GM19035 (cell line): ENCODE data around the gene ANKRD39.
"Not testable (repeated sequence)": the region's sequence is repeated elsewhere in the genome, so short reads cannot be mapped to it uniquely, and the experiment has no call there.

Source experiments
- ATAC-seq: cut with Tn5 transposase; IDR thresholded peaks from one replicate; pipeline ENCODE4 v1.9.1; 2021; ENCODE audit not compliant: unreplicated experiment

Gene ANKRD39

DNA sequence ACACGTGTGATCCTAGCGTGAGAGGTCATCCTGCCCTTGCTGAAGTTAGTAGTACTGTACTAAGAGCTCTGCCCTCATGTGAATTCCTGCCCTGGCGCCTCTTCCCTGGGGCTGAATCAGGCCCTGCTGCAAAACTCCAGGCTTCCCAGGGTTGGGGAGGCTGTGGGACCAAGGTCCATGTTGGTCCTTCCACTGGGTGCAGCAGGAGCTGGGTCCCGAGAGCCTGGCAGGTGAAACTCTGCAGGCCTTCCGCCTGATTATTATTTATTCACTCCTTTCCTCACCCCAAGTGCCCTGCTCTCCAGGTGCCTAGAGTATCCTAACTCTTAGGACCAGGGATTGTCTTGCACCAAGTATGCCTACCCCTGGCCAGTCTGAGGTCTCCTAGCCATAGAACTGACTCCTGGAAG, 47.0 kb downstream of the ANKRD39 start:
- ATAC-seq, result no peak

DNA sequence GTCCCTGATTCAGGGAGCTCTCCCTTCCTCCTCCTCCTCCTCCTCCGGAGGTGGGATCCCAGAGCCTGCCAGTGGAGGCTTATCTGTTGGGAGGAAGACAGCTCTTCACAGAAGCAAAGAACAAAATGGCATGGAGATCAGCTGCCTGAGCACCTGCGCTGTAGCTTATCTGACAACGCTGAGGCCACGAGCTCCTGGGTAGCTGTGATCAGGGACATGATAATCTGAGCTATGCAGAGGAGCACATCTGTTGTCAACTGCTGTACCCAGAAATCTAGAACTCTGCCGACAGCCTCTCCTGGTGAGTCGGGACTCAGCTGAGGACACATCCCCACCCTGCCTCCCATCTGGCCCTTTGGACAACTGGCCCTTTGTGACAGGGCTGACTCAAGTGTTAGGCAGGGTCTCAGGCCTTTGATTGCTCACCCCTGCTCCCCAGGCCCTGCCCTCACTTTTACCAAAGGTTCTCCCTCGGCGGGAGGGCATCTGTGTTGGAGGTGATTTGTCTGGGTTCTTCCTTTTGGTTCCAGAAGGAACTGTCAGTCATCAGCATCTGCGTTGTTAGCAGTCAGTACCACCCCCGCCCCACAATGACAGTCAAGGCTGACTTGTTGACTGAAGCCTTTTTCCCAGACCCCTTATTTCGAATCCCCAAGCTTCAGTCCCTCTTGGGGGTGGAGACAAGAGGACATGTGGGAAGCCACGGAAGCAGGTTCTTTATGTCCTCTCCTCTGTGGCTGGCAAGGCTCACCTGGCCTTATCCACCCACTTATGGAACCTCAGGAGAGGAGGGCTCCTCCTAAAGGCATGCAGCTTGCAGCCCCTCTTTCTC, 47.6 kb downstream of the ANKRD39 start:
- no peak for ATAC-seq

DNA sequence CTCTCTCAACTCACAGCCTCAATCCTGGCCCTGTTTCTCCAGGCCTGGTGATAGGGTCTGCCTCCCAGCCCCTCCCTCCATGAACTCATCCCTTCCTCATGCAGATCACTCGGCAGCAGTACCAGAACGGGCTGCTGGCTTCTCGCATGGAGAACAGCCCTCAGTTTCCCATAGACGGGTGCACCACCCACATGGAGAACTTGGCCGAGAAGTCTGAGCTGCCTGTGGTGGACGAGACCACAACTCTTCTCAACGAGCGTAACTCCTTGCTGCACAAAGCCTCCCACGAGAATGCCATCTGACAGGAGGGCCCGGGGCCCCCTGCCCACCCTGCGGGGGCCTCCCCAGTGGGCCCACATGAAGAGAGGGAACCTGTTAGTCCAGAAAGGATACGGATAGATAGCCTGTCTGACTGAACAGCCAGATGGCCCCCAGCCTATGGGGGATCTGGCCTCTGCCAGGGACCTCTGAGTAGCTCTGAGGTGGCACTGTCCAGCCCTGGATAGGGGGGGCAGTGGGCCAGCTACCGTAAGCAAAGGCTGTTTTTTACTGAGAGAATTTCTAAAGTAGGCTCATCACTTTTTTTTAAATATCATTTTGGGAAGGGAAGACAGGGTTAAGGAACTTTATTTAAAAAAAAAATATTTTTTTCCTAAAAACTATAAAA, 48.5 kb downstream of the ANKRD39 start:
- ATAC-seq, result no peak

- no peak for ATAC-seq
Observed at GRCh38 chr2:96808176-96808837, 49.5 kb downstream of the ANKRD39 start.

GRCh38 chr2:96807127-96807471, 50.7 kb downstream of the ANKRD39 start:
- ATAC-seq, result no peak

DNA sequence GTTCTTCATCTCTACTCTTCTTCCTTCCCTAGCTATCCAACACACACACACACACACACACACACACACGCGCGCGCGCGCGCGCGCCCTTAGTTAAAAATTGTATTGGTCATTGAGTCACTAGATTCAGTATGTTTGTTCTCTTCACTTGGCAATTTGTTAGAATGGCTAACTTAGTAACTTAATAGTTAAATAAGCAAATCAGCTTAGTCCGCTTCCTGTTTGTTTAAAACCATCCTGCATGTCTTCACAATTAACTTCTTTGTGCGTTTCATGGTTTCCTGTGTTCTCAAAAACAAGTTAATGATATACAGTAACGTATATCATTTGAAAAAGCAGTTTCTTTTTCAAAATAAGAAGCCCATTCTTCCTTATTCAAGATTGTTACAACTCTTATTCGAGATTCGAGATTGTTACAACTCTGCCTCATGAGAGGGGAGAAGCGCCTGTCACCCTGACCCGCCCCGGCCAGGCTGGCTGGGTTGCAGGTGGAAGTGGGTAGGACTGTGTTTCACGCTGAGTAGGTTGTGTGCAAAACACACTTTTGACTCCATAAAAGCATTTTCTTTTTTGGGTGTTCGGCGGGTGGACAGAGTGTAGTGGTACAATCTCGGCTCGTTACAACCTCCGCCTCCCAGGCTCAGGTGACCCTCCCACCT, 51.2 kb downstream of the ANKRD39 start:
- no peak for ATAC-seq

DNA sequence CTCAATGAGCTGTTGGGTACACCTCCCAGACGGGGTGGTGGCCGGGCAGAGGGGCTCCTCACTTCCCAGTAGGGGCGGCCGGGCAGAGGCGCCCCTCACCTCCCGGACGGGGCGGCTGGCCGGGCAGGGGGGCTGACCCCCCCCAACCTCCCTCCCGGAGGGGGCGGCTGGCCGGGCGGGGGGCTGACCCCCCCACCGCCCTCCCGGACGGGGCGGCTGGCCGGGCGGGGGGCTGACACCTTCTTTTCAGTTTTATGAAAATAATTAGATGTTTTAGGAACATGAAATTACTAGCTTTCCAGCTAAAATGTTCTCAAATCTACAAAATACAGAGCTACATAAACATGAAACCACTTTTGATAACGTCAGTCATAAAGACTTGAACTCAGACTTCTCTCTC, 51.9 kb downstream of the ANKRD39 start:
- not testable (repeated sequence) for ATAC-seq

DNA sequence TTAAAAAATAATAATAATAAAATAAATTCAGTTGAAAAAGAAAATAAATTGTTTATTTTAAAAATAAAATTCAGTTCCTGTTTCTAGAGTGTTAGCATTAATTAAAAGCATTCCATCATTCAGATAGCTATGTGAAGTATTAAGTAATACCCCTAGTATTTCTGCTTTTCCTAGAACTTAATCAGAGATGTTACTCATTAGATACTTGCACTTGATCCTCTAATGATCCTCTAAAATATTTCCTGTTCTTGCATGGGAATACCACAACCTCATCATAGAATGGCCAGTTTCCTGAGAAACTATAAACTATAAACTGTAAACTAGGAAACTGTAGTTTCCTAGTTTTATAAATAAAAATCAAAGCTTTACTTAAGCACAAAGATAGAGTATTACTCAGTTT, 52.8 kb downstream of the ANKRD39 start:
- no peak for ATAC-seq

GRCh38 chr2:96802721-96803120, 55.1 kb downstream of the ANKRD39 start:
- no peak for ATAC-seq

DNA sequence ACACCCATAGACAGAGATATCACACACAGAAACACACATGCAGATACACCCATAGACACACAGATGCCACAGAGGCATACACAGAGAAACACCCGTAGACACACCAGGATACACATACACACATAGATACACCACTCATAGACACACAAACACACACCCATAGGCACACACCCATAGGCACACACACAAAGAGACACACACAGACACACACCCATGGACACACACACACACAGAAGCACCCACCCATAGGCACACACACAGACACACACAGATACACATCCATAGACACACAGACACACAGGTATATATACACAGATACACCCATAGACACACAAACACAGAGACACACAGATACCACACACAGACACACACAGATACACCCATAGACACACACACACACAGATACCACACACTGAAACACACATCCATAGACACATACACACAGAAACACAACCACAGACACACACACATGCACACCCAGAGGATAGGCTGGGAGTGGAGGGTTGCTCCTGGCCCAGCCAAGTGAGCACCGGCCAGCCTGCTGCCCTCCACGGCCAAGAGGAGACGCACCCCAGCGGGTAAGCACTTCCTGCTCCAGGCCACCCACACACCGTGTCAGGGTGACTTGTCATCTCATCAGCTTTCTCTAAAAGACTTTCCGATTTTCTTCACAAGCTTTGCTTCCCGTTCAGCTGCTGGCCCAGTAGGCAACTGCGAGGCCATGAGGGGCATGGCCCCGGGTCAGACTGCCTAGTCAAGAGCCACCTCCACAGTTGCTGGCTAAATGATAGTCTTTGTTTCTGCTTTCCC, 55.8 kb downstream of the ANKRD39 start:
- ATAC-seq, result no peak

DNA sequence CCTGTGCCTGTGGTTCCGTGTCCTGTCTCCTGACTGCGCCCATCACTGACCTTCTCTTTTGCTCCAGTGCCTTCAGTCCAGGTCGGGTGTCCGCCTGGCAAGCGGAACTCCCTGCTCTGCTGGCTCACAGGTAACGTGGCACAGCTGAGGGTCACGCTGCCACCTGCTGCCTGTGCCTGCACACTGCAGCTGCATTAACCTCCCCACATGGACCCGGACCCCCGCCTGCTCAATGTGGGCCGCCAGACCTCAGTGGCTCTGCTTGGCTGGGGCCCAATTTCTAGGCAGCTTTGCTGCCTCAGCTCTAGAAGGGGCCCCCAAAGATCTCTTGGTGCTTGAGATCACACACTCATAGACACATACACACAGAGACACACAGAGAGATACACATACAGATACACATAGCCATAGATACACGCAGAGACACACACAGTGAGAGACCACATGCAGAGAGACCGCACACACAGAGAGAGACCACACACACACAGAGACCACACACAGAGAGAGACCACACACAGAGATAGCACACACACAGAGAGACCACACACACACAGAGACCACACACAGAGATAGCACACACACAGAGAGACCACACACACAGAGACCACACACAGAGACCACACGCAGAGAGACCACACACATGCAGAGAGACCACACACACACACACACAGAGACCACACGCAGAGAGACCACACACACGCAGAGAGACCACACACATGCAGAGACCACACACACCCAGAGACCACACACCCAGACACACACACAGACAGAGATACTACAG, 56.6 kb downstream of the ANKRD39 start:
- ATAC-seq, result peak; percentile 66

DNA sequence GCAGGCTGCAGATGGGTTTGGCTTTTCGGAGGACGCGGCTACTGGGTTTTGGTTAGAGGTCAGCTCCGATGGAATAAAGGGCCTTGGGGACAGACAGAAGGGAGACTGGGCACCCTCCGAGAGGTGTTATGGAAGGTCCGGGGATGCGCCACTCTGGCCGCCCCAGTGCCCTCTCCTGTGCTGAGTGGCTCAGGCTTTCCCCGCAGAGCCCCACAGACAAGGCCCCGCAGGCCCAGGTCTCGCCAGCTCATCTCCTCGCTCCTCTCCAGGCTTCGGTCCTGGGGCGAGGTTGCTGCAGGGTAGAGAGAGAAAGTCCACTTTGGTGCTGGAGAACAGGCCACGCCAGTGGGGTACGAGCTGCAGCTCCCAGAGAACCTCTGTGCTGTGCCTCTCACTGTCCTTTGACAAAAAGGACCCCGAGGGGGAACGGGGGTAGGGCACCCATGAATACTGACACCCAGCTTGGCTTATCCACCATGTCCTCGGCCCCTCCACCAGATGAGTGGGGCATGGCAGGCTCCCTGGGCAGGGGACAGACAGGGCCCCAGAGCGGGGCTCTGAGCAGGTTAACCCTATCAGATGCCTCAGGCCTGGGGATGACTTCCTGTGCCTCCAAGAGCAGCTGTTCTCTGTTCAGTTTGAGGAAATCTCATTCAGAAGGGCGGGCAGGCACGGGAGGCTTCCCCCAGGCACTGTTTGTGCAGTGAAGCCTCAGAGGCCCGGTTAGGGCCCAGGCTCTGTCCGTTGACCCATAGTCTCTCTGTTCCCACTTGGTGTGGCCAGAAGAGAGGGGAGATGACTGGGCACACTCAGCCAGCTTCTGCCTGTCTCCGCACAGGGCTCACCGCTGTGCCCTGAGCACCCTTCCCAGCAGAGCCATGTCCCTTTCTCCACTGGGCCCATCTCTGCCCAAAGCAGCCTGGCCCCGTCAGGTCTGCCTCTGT, 57.5 kb downstream of the ANKRD39 start:
- peak; percentile 9 for ATAC-seq

DNA sequence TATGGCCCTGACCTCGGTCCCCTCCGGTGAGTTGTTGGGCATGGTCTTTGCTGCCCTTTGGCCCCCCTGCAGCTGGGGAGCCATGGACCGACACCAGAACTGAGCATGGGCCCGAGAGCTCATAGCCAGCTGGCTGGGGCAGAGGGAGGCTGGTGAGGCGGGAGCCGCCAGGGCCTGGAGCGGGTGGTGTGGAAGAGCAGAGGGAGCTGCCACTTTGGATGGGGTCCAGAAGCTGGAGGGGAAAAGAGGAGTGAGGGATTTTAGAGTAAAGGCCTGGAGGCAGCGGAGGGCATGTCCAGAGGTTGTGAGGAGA, 58.2 kb downstream of the ANKRD39 start:
- no peak for ATAC-seq

- ATAC-seq, result no peak
Observed at GRCh38 chr2:96798733-96799622, 58.8 kb downstream of the ANKRD39 start.
